22Rv1 (cell line): ENCODE results near the gene ANGPTL4.
"Not testable (repeated sequence)": the region's sequence is repeated elsewhere in the genome, so short reads cannot be mapped to it uniquely, and the experiment has no call there.

Source experiments
- ZFX ChIP-seq: fragments of 450-650 bp; IDR thresholded peaks from 2 replicates; pipeline ENCODE4 v1.6.1; 2017; ENCODE audit warnings: antibody characterized with exemption, borderline replicate concordance
- TF ChIP-seq, protein P1 (sequence below): fragments of 450-650 bp; IDR thresholded peaks from 2 replicates; pipeline ENCODE4 v1.5.1; 2017; ENCODE audit warnings: mild to moderate bottlenecking

DNA sequence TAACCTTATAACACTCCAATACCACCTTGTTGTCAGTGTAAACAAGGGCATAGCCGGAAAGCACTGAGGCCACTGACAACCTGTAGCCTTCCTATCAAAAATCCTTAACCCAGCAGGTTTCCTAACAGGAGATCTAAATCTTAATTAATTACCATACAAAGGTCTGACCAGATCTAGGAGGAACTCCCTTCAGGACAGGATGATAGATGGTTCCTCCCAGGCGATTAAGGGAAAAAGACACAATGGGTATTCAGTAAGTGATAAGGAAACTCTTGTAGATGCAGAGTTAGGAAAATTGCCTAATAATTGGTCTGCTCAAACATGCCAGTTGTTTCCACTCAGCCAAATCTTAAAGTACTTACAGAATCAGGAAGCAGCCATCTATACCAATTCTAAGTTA, 21.1 kb downstream of the ANGPTL4 start:
- TF ChIP-seq, protein P1, sequence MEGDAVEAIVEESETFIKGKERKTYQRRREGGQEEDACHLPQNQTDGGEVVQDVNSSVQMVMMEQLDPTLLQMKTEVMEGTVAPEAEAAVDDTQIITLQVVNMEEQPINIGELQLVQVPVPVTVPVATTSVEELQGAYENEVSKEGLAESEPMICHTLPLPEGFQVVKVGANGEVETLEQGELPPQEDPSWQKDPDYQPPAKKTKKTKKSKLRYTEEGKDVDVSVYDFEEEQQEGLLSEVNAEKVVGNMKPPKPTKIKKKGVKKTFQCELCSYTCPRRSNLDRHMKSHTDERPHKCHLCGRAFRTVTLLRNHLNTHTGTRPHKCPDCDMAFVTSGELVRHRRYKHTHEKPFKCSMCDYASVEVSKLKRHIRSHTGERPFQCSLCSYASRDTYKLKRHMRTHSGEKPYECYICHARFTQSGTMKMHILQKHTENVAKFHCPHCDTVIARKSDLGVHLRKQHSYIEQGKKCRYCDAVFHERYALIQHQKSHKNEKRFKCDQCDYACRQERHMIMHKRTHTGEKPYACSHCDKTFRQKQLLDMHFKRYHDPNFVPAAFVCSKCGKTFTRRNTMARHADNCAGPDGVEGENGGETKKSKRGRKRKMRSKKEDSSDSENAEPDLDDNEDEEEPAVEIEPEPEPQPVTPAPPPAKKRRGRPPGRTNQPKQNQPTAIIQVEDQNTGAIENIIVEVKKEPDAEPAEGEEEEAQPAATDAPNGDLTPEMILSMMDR = not testable (repeated sequence)
- TF ChIP-seq ZFX = not testable (repeated sequence)
